Endothelial cell of umbilical vein (primary cell): ENCODE measurements around the gene GLRX5. TPM values are rescaled to one million over a fixed set of nuclear protein-coding genes. Genes with fewer than 3 reads are reported as not detected.

Source experiments
- BruUV-seq: library from RNA; stranded (reverse); fragments of 400-500 nt; replicated peaks from 2 replicates; lab custom pipeline; 2021; lab: Mats Ljungman, UMichigan
- CTCF ChIA-PET: fragments of 300-600, 350-600 bp; sonication (Branson Sonifier 250); formaldehyde crosslinking; loops from one replicate; lab custom pipeline; 2021; ENCODE audit warnings: antibody characterized with exemption, inconsistent platforms; lab: Charles Lee
- POLR2A ChIA-PET: fragments of 300-600, 350-600 bp; sonication (Branson Sonifier 250); formaldehyde crosslinking; loops from one replicate; lab custom pipeline; 2021; ENCODE audit warnings: antibody characterized with exemption, inconsistent platforms; lab: Charles Lee
- DNase-seq: peaks from one replicate; pipeline ENCODE4 v3.0.0-alpha.2; 2011; ENCODE audit warnings: low read depth, low spot score
- FAIRE-seq: peaks from 2 replicates; lab custom pipeline; 2011; peaks lifted over from hg19 to GRCh38; lab: Jason Lieb, UNC
- H2AFZ ChIP-seq: 2 replicates; pipeline ENCODE4 v1.6.0; 2012; ENCODE audit warnings: low read depth, low read length, control low read depth, inconsistent platforms
- H3K27ac ChIP-seq: 2 replicates; pipeline ENCODE4 v1.5.1; 2011; ENCODE audit warnings: low read depth, mild to moderate bottlenecking, control low read depth, low read length, moderate library complexity; ENCODE audit not compliant: insufficient read depth
- H3K27me3 ChIP-seq, 2 experiments: 2 replicates each; pipeline versions ENCODE4 v1.6.0 to v1.6.1; 2011; ENCODE audit warnings: low read length in 2 of 2, mixed read lengths in 1 of 2; ENCODE audit not compliant: control insufficient read depth in 2 of 2, insufficient read depth in 2 of 2
- H3K36me3 ChIP-seq, 2 experiments: 2 replicates in 1 of 2; 3 replicates in 1 of 2; pipeline ENCODE4 v1.5.1; 2011; ENCODE audit warnings: low read length in 2 of 2, mild to moderate bottlenecking in 1 of 2, moderate library complexity in 1 of 2; ENCODE audit not compliant: control insufficient read depth in 2 of 2, insufficient read depth in 2 of 2; ENCODE audit errors: extremely low read depth in 1 of 2
- H3K4me1 ChIP-seq: 3 replicates; pipeline ENCODE4 v1.5.1; 2011; ENCODE audit warnings: mild to moderate bottlenecking, low read length; ENCODE audit not compliant: control insufficient read depth, insufficient read depth; ENCODE audit errors: extremely low read depth
- H3K4me2 ChIP-seq: 2 replicates; pipeline ENCODE4 v1.6.1; 2011; ENCODE audit warnings: low read length, control low read depth, mixed read lengths; ENCODE audit not compliant: insufficient read depth
- H3K4me3 ChIP-seq, 3 experiments: fragments of 200-600 bp in 1 of 3; sonication (generic), shearing (Covaris generic) in 1 of 3; replicated peaks in 1 of 3; 2 replicates each; pipeline ENCODE4 v1.5.1; 2011 to 2016; ENCODE audit warnings: control low read depth in 3 of 3, low read length in 3 of 3, mild to moderate bottlenecking in 2 of 3, inconsistent platforms in 1 of 3, low read depth in 1 of 3, moderate library complexity in 1 of 3; ENCODE audit not compliant: insufficient read depth in 1 of 3
- H3K79me2 ChIP-seq: 2 replicates; pipeline ENCODE4 v1.6.0; 2012; ENCODE audit warnings: low read length, inconsistent platforms; ENCODE audit not compliant: control insufficient read depth, insufficient read depth
- H3K9ac ChIP-seq: replicated peaks from 2 replicates; pipeline ENCODE3; 2011; ENCODE audit warnings: low read length, control low read depth; ENCODE audit not compliant: insufficient read depth; ENCODE audit errors: extremely low read depth
- H3K9me1 ChIP-seq: replicated peaks from 3 replicates; pipeline ENCODE4 v1.6.0; 2011; ENCODE audit warnings: mild to moderate bottlenecking, low read length; ENCODE audit not compliant: control insufficient read depth, insufficient read depth; ENCODE audit errors: extremely low read depth
- H3K9me3 ChIP-seq: replicated peaks from 2 replicates; pipeline ENCODE4 v1.5.1; 2012; ENCODE audit warnings: low read length, inconsistent platforms; ENCODE audit not compliant: control insufficient read depth, insufficient read depth
- H4K20me1 ChIP-seq: replicated peaks from 2 replicates; pipeline ENCODE3; 2011; ENCODE audit warnings: mild to moderate bottlenecking, low read length; ENCODE audit not compliant: control insufficient read depth, insufficient read depth; ENCODE audit errors: extremely low read depth
- EZH2 ChIP-seq: IDR thresholded peaks from 2 replicates; pipeline ENCODE4 v1.6.1; 2012; ENCODE audit warnings: borderline replicate concordance, low read depth, mild to moderate bottlenecking, moderate library complexity, low read length, inconsistent platforms; ENCODE audit not compliant: severe bottlenecking
- FOS ChIP-seq: IDR thresholded peaks from 2 replicates; pipeline ENCODE4 v1.6.1; 2011; ENCODE audit warnings: mild to moderate bottlenecking, low read length, moderate library complexity, borderline replicate concordance; ENCODE audit not compliant: insufficient read depth
- GATA2 ChIP-seq: IDR thresholded peaks from 2 replicates; pipeline ENCODE4 v1.7.0; 2011; ENCODE audit warnings: low read depth, mild to moderate bottlenecking, moderate library complexity, mixed read lengths, low read length; ENCODE audit not compliant: insufficient read length, insufficient read depth
- JUN ChIP-seq: IDR thresholded peaks from 2 replicates; pipeline ENCODE4 v1.6.1; 2011; ENCODE audit warnings: borderline replicate concordance, low read depth; ENCODE audit not compliant: insufficient read length, insufficient read depth
- MYC ChIP-seq: IDR thresholded peaks from one replicate; pipeline ENCODE4 v1.6.1; 2011; ENCODE audit warnings: mild to moderate bottlenecking, low read depth, low read length
- POLR2A ChIP-seq: IDR thresholded peaks from 2 replicates; pipeline ENCODE4 v1.6.1; 2012; ENCODE audit warnings: low read depth, mild to moderate bottlenecking, control low read depth, low read length
- POLR2AphosphoS5 ChIP-seq: IDR thresholded peaks from 2 replicates; pipeline ENCODE4 v1.6.1; 2012; ENCODE audit warnings: low read depth, mild to moderate bottlenecking, control low read depth, low read length, moderate library complexity; ENCODE audit not compliant: insufficient read depth
- dilution Hi-C: fragments of 300-500 bp; cut with MboI; formaldehyde crosslinking; loops from one replicate; pipeline ENCODE4 v1.15.0; 2019; ENCODE audit warnings: low sequenced_read_pairs; ENCODE audit not compliant: extremely low pct_ligation_motif_present
- intact Hi-C: fragments of 100-400 bp; cut with micrococcal nuclease; formaldehyde crosslinking; loops from one replicate; pipeline ENCODE4 v1.10.0; 2022
- polyA plus RNA-seq, 4 experiments: library from polyadenylated mRNA; depleted of rRNA in 3 of 4; stranded (reverse) in 3 of 4; unstranded in 1 of 4; fragments of >200 nt; gene quantifications; 2 replicates each; pipeline versions ENCODE4 v1.2.1 to v1.2.3, GENCODE V29; 2011 to 2012; ENCODE audit warnings: missing spikeins in 1 of 4
- total RNA-seq: library from RNA; stranded (reverse); gene quantifications from 2 replicates; pipeline ENCODE4 v1.2.3, GENCODE V29; 2021
- TF ChIP-seq, protein P1 (sequence below), 2 donors: IDR thresholded peaks; 1 replicate in 1 of 2; 2 replicates in 1 of 2; pipeline ENCODE4 v1.5.1; 2011; ENCODE audit warnings: low read length in 2 of 2, mild to moderate bottlenecking in 2 of 2, moderate library complexity in 2 of 2, control low read depth in 1 of 2, inconsistent platforms in 1 of 2, low read depth in 1 of 2; ENCODE audit not compliant: insufficient read depth in 1 of 2; ENCODE audit errors: extremely low read depth in 1 of 2
- TF ChIP-seq, protein P2 (sequence below): IDR thresholded peaks from 2 replicates; pipeline ENCODE4 v1.6.1; 2011; ENCODE audit not compliant: insufficient read depth, insufficient read length

GLRX5 gene
- total and polyA plus RNA-seq, 2 donors (not counting 3 experiments of a cell fraction or from before 2014, with no cell fraction given), result 42.6 to 52.0 TPM

DNA sequence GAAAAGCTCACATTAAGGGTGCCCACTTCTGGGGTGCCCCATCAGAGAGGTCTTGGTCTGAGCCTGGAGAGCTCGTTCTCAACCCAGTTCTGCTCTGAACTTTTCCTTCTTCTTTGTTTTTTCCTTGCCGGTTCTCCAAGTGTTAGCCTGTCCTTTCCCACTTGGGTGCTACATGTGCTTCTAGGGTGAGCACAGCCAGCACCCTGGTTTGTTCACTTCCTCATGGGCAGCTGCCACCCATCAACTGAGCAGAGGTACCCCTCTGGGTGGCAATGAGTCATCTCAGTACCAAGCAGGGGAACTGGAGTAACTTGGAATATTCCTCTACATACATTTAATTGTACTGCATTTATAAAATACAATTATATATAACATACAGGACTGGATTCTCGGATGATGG, 14.5 kb upstream of the GLRX5 start:
- Histone ChIP-seq H3K9me1 (no peaks in the 10 kb centered on the region), H3K9ac (peak overlapping the region; percentile 27), H3K79me2 (no peaks in the 10 kb centered on the region), H3K36me3 (no peaks in the 10 kb centered on the region), H3K4me2 (peak overlapping the region; percentile 91), H2AFZ (peak overlapping the region; percentile 15), H3K27ac (peak overlapping the region; percentile 43), H3K27me3 (no peaks in the 10 kb centered on the region), H3K4me3 (no peak overlapping the region), H4K20me1 (no peaks in the 10 kb centered on the region), H3K9me3 (no peaks in the 10 kb centered on the region), H3K4me1 (peaks cover 62% of the 10 kb centered on the region)
- dilution Hi-C loops (no loop called here), intact Hi-C loops (no loop called here)
- ChIA-PET CTCF (interaction anchor here (1.0 to 2.4 kb wide), 5 partner anchors 13 to 78 kb away, joined by 3 to 16 read pairs (median 3); no protein-coding TSS in a partner anchor), POLR2A (no interaction called here)
- FAIRE-seq (no peak), DNase-seq (no peak)
- TF ChIP-seq MYC, result no peak
- peak; percentile 7 for TF ChIP-seq FOS
- BruUV-seq, result no TSS peak

DNA sequence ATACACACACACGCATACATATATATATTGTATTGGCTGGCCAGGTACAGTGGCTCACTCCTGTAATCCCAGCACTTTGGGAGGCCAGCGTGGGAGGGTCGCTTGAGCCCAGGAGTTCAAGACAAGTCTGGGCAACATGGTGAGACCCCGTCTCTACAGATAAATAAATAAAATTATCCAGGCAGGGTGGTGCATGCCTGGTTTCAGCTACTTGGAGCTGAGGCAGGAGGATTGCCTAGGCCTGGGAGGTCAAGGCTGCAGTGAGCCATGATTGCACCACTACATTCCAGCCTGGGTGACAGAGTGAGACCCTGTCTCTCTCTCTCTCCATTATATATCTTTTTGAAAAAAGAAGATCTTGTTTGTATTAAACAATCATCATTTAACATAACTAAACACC, 13.8 kb upstream of the GLRX5 start:
- dilution Hi-C loops, result no loop called here
- POLR2A ChIA-PET, result no interaction called here

More for the DNA sequence above, 13.8 kb upstream of the GLRX5 start:
- no peak overlapping the region for H3K9ac ChIP-seq
- no peaks in the 10 kb centered on the region for H3K79me2 ChIP-seq
- CTCF ChIA-PET, result interaction anchor here (1.0 kb wide), 1 partner anchor 79 kb away, joined by 3 read pairs; no protein-coding TSS in a partner anchor
- intact Hi-C loops, result no loop called here
- no peak overlapping the region for H3K4me2 ChIP-seq
- no peaks in the 10 kb centered on the region for H3K9me1 ChIP-seq
- no peaks in the 10 kb centered on the region for H4K20me1 ChIP-seq
- no peak for FAIRE-seq
- no peaks in the 10 kb centered on the region for H3K27me3 ChIP-seq
- no peak overlapping the region for H2AFZ ChIP-seq
- TF ChIP-seq EZH2 (no peak), POLR2AphosphoS5 (no peak), POLR2A (no peak), FOS (no peak), JUN (no peak), MYC (no peak), GATA2 (no peak)
- TF ChIP-seq, protein P1, sequence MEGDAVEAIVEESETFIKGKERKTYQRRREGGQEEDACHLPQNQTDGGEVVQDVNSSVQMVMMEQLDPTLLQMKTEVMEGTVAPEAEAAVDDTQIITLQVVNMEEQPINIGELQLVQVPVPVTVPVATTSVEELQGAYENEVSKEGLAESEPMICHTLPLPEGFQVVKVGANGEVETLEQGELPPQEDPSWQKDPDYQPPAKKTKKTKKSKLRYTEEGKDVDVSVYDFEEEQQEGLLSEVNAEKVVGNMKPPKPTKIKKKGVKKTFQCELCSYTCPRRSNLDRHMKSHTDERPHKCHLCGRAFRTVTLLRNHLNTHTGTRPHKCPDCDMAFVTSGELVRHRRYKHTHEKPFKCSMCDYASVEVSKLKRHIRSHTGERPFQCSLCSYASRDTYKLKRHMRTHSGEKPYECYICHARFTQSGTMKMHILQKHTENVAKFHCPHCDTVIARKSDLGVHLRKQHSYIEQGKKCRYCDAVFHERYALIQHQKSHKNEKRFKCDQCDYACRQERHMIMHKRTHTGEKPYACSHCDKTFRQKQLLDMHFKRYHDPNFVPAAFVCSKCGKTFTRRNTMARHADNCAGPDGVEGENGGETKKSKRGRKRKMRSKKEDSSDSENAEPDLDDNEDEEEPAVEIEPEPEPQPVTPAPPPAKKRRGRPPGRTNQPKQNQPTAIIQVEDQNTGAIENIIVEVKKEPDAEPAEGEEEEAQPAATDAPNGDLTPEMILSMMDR (IDR thresholded peaks at IDR 0.05; ENCODE audit: extremely low read depth in 1 of 2, insufficient read depth in 1 of 2, low read depth in 1 of 2, low read length in 2 of 2), result no peak
- TF ChIP-seq, protein P2, sequence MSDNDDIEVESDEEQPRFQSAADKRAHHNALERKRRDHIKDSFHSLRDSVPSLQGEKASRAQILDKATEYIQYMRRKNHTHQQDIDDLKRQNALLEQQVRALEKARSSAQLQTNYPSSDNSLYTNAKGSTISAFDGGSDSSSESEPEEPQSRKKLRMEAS, result no peak
- no peak for DNase-seq
- H3K9me3 ChIP-seq, result no peaks in the 10 kb centered on the region
- no peak overlapping the region for H3K27ac ChIP-seq
- no peak overlapping the region for H3K4me3 ChIP-seq
- no TSS peak for BruUV-seq
- peaks cover 56% of the 10 kb centered on the region for H3K4me1 ChIP-seq
- no peaks in the 10 kb centered on the region for H3K36me3 ChIP-seq
